Upper lobe of right lung (tissue), 1 donor: ENCODE measurements around the gene NES. TPM values are rescaled to one million over a fixed set of nuclear protein-coding genes. Genes with fewer than 3 reads are reported as not detected.
A peak's percentile ranks its signal among the peaks of the same experiment; 100 is the strongest.

ENCODE experiments used
- ATAC-seq: fragments of 200-7000 bp; cut with Tn5 transposase; one replicate; pipeline ENCODE4 v1.9.1; 2020; ENCODE audit warnings: mild to moderate bottlenecking, moderate library complexity
- DNase-seq: peaks from one replicate; pipeline ENCODE4 v3.0.0-alpha.2; 2020
- H3K27ac ChIP-seq: fragments of 200-600 bp; one replicate; pipeline ENCODE4 v1.8.0; 2022
- H3K27me3 ChIP-seq: fragments of 200-600 bp; one replicate; pipeline ENCODE4 v1.8.0; 2022; ENCODE audit warnings: mild to moderate bottlenecking
- H3K36me3 ChIP-seq: fragments of 200-600 bp; one replicate; pipeline ENCODE4 v1.8.0; 2022
- H3K4me1 ChIP-seq: fragments of 200-600 bp; one replicate; pipeline ENCODE4 v1.8.0; 2022
- H3K4me3 ChIP-seq: fragments of 200-600 bp; one replicate; pipeline ENCODE4 v1.8.0; 2022; ENCODE audit warnings: mild to moderate bottlenecking
- H3K9me3 ChIP-seq: fragments of 200-600 bp; one replicate; pipeline ENCODE4 v1.8.0; 2022
- intact Hi-C: fragments of 100-400 bp; cut with DNase I; formaldehyde crosslinking; loops from one replicate; pipeline ENCODE4 v1.11.0; 2022
- total RNA-seq: library from RNA; stranded (reverse); fragmentation: NEBNext Ultra II Directional; extraction: Animal tissue kit (Norgen Biotek cat#: 25700); gene quantifications from one replicate; pipeline ENCODE4 v1.2.1, GENCODE V29; 2021
- TF ChIP-seq, protein P1 (sequence below): fragments of 200-600 bp; IDR thresholded peaks from one replicate; pipeline ENCODE4 v1.8.0; 2022; ENCODE audit warnings: antibody characterized with exemption
- donor health status: DM: no; HTN: yes; CAD: no; lungs with severe emphysema.

Gene NES
- total RNA-seq, 1 donor from 2014 or later, result 54.7 TPM

GRCh38 chr1:156662005-156662799, 15.0 kb downstream of the NES start:
- H3K27me3 ChIP-seq, result peaks cover under 1% of the 10 kb centered on the region
- ATAC-seq (no peak), DNase-seq (no peak)
- H3K4me3 ChIP-seq, result no peak overlapping the region
- TF ChIP-seq, protein P1, sequence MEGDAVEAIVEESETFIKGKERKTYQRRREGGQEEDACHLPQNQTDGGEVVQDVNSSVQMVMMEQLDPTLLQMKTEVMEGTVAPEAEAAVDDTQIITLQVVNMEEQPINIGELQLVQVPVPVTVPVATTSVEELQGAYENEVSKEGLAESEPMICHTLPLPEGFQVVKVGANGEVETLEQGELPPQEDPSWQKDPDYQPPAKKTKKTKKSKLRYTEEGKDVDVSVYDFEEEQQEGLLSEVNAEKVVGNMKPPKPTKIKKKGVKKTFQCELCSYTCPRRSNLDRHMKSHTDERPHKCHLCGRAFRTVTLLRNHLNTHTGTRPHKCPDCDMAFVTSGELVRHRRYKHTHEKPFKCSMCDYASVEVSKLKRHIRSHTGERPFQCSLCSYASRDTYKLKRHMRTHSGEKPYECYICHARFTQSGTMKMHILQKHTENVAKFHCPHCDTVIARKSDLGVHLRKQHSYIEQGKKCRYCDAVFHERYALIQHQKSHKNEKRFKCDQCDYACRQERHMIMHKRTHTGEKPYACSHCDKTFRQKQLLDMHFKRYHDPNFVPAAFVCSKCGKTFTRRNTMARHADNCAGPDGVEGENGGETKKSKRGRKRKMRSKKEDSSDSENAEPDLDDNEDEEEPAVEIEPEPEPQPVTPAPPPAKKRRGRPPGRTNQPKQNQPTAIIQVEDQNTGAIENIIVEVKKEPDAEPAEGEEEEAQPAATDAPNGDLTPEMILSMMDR, result no peak
- peaks cover 78% of the 10 kb centered on the region for H3K4me1 ChIP-seq
- peak overlapping the region; percentile 69 for H3K27ac ChIP-seq
- intact Hi-C loops, result no loop called here
- no peaks in the 10 kb centered on the region for H3K9me3 ChIP-seq
- no peaks in the 10 kb centered on the region for H3K36me3 ChIP-seq

DNA sequence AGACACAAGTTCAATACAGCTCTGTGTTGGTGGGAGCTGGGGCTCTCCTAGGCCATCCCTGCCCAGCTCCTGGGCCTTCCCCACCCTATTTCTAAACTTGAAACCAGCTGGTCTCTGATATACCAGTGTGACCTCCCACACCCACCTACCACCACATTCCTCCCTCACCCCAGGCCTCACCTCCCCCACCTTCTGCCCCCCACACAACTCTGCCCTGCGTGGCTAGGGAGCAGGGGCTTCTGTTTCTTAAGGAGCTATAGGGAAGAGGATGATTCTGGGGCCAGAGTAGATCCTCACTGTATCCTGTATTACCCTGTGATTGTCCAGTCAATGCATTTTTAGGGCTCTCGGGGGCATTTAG, 16.5 kb downstream of the NES start:
- H3K4me1 ChIP-seq, result peaks cover 71% of the 10 kb centered on the region
- ATAC-seq, result no peak
- TF ChIP-seq, protein P1, result no peak
- H3K9me3 ChIP-seq, result no peaks in the 10 kb centered on the region
- no peaks in the 10 kb centered on the region for H3K36me3 ChIP-seq
- peak overlapping the region; percentile 69 for H3K27ac ChIP-seq
- no peak for DNase-seq
- peak overlapping the region; percentile 21 for H3K4me3 ChIP-seq
- intact Hi-C loops, result no loop called here
- peaks cover 15% of the 10 kb centered on the region for H3K27me3 ChIP-seq

DNA sequence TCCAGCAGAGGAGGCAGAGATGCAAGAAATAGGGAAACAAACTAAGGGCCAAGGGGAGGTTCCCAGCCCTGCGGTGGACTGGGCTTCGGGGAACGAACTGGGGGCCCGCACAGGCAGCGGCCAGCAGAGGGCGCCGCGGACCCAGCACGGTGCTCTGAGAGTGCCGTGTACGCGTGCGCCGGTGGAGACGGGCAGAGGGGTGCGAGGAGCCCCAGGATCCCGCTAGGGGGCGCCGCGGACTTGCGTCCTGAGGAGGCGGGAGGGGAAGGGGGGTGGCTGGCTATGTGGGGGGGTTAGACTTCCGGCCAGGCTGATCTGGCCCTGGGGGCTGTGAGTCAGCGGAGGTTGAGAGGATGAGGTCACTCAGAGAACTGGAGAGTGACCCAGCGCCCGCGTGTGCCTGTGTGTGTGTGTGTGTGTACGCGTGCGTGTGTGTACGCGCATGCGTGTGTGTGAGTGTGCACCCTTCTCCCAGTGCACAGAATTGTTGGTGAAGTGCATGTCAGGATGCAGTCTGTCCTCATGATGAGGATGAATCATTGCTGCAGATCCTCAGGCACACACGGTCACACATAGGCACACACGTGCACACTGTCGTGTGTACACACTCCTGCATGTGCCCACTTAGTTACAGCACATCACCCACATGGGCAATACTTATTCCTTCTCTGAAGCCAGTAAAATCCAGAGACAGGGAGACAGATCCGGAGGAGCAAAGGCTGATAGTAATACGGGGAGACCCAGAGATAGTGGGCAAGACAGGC, 17.0 kb downstream of the NES start:
- H3K4me3 ChIP-seq, result peak overlapping the region; percentile 21
- intact Hi-C loops, result no loop called here
- peak; percentile 97 for DNase-seq
- peak; percentile 93 for ATAC-seq
- no peaks in the 10 kb centered on the region for H3K9me3 ChIP-seq
- peaks cover 65% of the 10 kb centered on the region for H3K4me1 ChIP-seq
- TF ChIP-seq, protein P1, result peak; percentile 95
- peaks cover 16% of the 10 kb centered on the region for H3K27me3 ChIP-seq
- peak overlapping the region; percentile 69 for H3K27ac ChIP-seq
- no peaks in the 10 kb centered on the region for H3K36me3 ChIP-seq

GRCh38 chr1:156659661-156659987, 17.6 kb downstream of the NES start:
- Histone ChIP-seq H3K9me3 (no peaks in the 10 kb centered on the region), H3K27ac (peak overlapping the region; percentile 55), H3K36me3 (no peaks in the 10 kb centered on the region), H3K4me3 (no peak overlapping the region), H3K4me1 (peaks cover 63% of the 10 kb centered on the region), H3K27me3 (peaks cover 16% of the 10 kb centered on the region)
- ATAC-seq (no peak), DNase-seq (no peak)
- intact Hi-C loops, result no loop called here
- TF ChIP-seq, protein P1, result no peak

- Histone ChIP-seq H3K4me3 (no peak overlapping the region), H3K4me1 (peaks cover 58% of the 10 kb centered on the region), H3K36me3 (no peaks in the 10 kb centered on the region), H3K9me3 (no peaks in the 10 kb centered on the region), H3K27me3 (peaks cover 18% of the 10 kb centered on the region), H3K27ac (peak overlapping the region; percentile 55)
- TF ChIP-seq, protein P1, result no peak
- intact Hi-C loops, result no loop called here
- DNase-seq, result no peak
- ATAC-seq, result no peak
Measured at GRCh38 chr1:156658945-156659574, 18.1 kb downstream of the NES start.
